ENCODE results near the gene UNC5A.

UNC5A gene

GRCh38 chr5:176813587-176814312 is 3.4 kb downstream of the UNC5A start:
- DNase-seq: no peak
- 80% methylated on average over 16 of the region's 16 CpGs for WGBS (ENCODE audit: insufficient coverage)
- H3K36me3 ChIP-seq (ENCODE audit: control insufficient read depth in 4 of 4, insufficient read depth in 4 of 4, low read length in 3 of 4): no peaks in the 10 kb centered on the region
- POLR2A ChIA-PET: interaction anchor here (0.6 kb wide), 1 partner anchor 185 kb away, joined by 3 read pairs; no protein-coding TSS in a partner anchor
- no peak overlapping the region for H3K27ac ChIP-seq (ENCODE audit: insufficient read depth in 1 of 2, low read depth in 1 of 2, low read length in 2 of 2, poor library complexity in 1 of 2, severe bottlenecking in 2 of 2)
- no peak overlapping the region for H3K4me3 ChIP-seq (ENCODE audit: control insufficient read depth in 1 of 7, extremely low read depth in 1 of 7, insufficient read depth in 4 of 7, low read depth in 2 of 7, low read length in 6 of 7)
- H3K4me1 ChIP-seq (ENCODE audit: control extremely low read depth in 1 of 4, control insufficient read depth in 4 of 4, insufficient read depth in 4 of 4, low read length in 3 of 4): peaks cover 0 to 36% (median 26%) of the 10 kb centered on the region in 4 experiments
- H3K9me3 ChIP-seq (ENCODE audit: control extremely low read depth in 1 of 5, control insufficient read depth in 4 of 5, insufficient read depth in 2 of 5, low read depth in 1 of 5, low read length in 4 of 5): no peaks in the 10 kb centered on the region
- CTCF ChIA-PET: interaction anchor here (0.9 to 1.9 kb wide), 3 partner anchors 9 to 146 kb away, joined by 3 to 5 read pairs (median 4); no protein-coding TSS in a partner anchor
- peaks cover 0 to 97% (median 44%) of the 10 kb centered on the region in 5 experiments for H3K27me3 ChIP-seq (replicated peaks in 2 of 5; ENCODE audit: control insufficient read depth in 4 of 5, insufficient read depth in 5 of 5, low read length in 4 of 5)

- no peak for DNase-seq
- H3K27ac ChIP-seq (ENCODE audit: insufficient read depth in 1 of 2, low read depth in 1 of 2, low read length in 2 of 2, poor library complexity in 1 of 2, severe bottlenecking in 2 of 2): no peak overlapping the region
- H3K9me3 ChIP-seq (ENCODE audit: control extremely low read depth in 1 of 5, control insufficient read depth in 4 of 5, insufficient read depth in 2 of 5, low read depth in 1 of 5, low read length in 4 of 5): no peaks in the 10 kb centered on the region
- 66% methylated on average over 4 of the region's 6 CpGs for WGBS (ENCODE audit: insufficient coverage)
- ChIA-PET CTCF (interaction anchor here (1.9 kb wide), 1 partner anchor 9 kb away, joined by 4 read pairs; no protein-coding TSS in a partner anchor), POLR2A (interaction anchor here (0.6 to 1.1 kb wide), 2 partner anchors 72 to 186 kb away, joined by 3 read pairs; no protein-coding TSS in a partner anchor)
- no peak overlapping the region for H3K4me3 ChIP-seq (ENCODE audit: control insufficient read depth in 1 of 7, extremely low read depth in 1 of 7, insufficient read depth in 4 of 7, low read depth in 2 of 7, low read length in 6 of 7)
- peaks cover 0 to 34% (median 25%) of the 10 kb centered on the region in 4 experiments for H3K4me1 ChIP-seq (ENCODE audit: control extremely low read depth in 1 of 4, control insufficient read depth in 4 of 4, insufficient read depth in 4 of 4, low read length in 3 of 4)
- peaks cover 3 to 97% (median 45%) of the 10 kb centered on the region in 5 experiments for H3K27me3 ChIP-seq (replicated peaks in 2 of 5; ENCODE audit: control insufficient read depth in 4 of 5, insufficient read depth in 5 of 5, low read length in 4 of 5)
- H3K36me3 ChIP-seq (ENCODE audit: control insufficient read depth in 4 of 4, insufficient read depth in 4 of 4, low read length in 3 of 4): no peaks in the 10 kb centered on the region
Measured at GRCh38 chr5:176814313-176814685, 3.9 kb downstream of the UNC5A start.

- CTCF ChIA-PET: interaction anchor here (1.6 to 1.9 kb wide), 2 partner anchors 8 to 144 kb away, joined by 4 to 5 read pairs; no protein-coding TSS in a partner anchor
- 83% methylated on average over 10 of the region's 10 CpGs for WGBS (ENCODE audit: insufficient coverage)
- H3K9me3 ChIP-seq (ENCODE audit: control extremely low read depth in 1 of 5, control insufficient read depth in 4 of 5, insufficient read depth in 2 of 5, low read depth in 1 of 5, low read length in 4 of 5): no peaks in the 10 kb centered on the region
Measured at GRCh38 chr5:176814836-176815438, 4.6 kb downstream of the UNC5A start.

GRCh38 chr5:176816043-176816745 is 5.8 kb downstream of the UNC5A start:
- ChIA-PET POLR2A (no interaction called here), CTCF (interaction anchor here (0.9 to 1.6 kb wide), 3 partner anchors 143 to 156 kb away, joined by 3 to 5 read pairs (median 3); no protein-coding TSS in a partner anchor)
- Histone ChIP-seq H3K4me1 (ENCODE audit: control extremely low read depth in 1 of 4, control insufficient read depth in 4 of 4, insufficient read depth in 4 of 4, low read length in 3 of 4) (peaks cover 0 to 18% (median 8%) of the 10 kb centered on the region in 4 experiments), H3K27ac (ENCODE audit: insufficient read depth in 1 of 2, low read depth in 1 of 2, low read length in 2 of 2, poor library complexity in 1 of 2, severe bottlenecking in 2 of 2) (no peak overlapping the region), H3K9me3 (ENCODE audit: control extremely low read depth in 1 of 5, control insufficient read depth in 4 of 5, insufficient read depth in 2 of 5, low read depth in 1 of 5, low read length in 4 of 5) (no peaks in the 10 kb centered on the region), H3K36me3 (ENCODE audit: control insufficient read depth in 4 of 4, insufficient read depth in 4 of 4, low read length in 3 of 4) (no peaks in the 10 kb centered on the region), H3K27me3 (replicated peaks in 2 of 5; ENCODE audit: control insufficient read depth in 4 of 5, insufficient read depth in 5 of 5, low read length in 4 of 5) (peaks cover 3 to 96% (median 40%) of the 10 kb centered on the region in 5 experiments), H3K4me3 (ENCODE audit: control insufficient read depth in 1 of 7, extremely low read depth in 1 of 7, insufficient read depth in 4 of 7, low read depth in 2 of 7, low read length in 6 of 7) (no peak overlapping the region)
- 83% methylated on average over 5 of the region's 5 CpGs for WGBS (ENCODE audit: insufficient coverage)
- no peak for DNase-seq

More at GRCh38 chr5:176814836-176815438, 4.6 kb downstream of the UNC5A start:
- Histone ChIP-seq H3K27ac (ENCODE audit: insufficient read depth in 1 of 2, low read depth in 1 of 2, low read length in 2 of 2, poor library complexity in 1 of 2, severe bottlenecking in 2 of 2) (no peak overlapping the region), H3K4me1 (ENCODE audit: control extremely low read depth in 1 of 4, control insufficient read depth in 4 of 4, insufficient read depth in 4 of 4, low read length in 3 of 4) (peaks cover 0 to 27% (median 18%) of the 10 kb centered on the region in 4 experiments), H3K4me3 (ENCODE audit: control insufficient read depth in 1 of 7, extremely low read depth in 1 of 7, insufficient read depth in 4 of 7, low read depth in 2 of 7, low read length in 6 of 7) (no peak overlapping the region), H3K36me3 (ENCODE audit: control insufficient read depth in 4 of 4, insufficient read depth in 4 of 4, low read length in 3 of 4) (no peaks in the 10 kb centered on the region), H3K27me3 (replicated peaks in 2 of 5; ENCODE audit: control insufficient read depth in 4 of 5, insufficient read depth in 5 of 5, low read length in 4 of 5) (peaks cover 3 to 96% (median 43%) of the 10 kb centered on the region in 5 experiments)
- POLR2A ChIA-PET: interaction anchor here (1.1 kb wide), 1 partner anchor 71 kb away, joined by 3 read pairs; no protein-coding TSS in a partner anchor
- no peak for DNase-seq

- no peak for DNase-seq
- peaks cover 0 to 17% (median 7%) of the 10 kb centered on the region in 4 experiments for H3K4me1 ChIP-seq (ENCODE audit: control extremely low read depth in 1 of 4, control insufficient read depth in 4 of 4, insufficient read depth in 4 of 4, low read length in 3 of 4)
- no peaks in the 10 kb centered on the region for H3K9me3 ChIP-seq (ENCODE audit: control extremely low read depth in 1 of 5, control insufficient read depth in 4 of 5, insufficient read depth in 2 of 5, low read depth in 1 of 5, low read length in 4 of 5)
- ChIA-PET POLR2A (no interaction called here), CTCF (interaction anchor here (0.9 kb wide), 1 partner anchor 157 kb away, joined by 3 read pairs; no protein-coding TSS in a partner anchor)
- H3K36me3 ChIP-seq (ENCODE audit: control insufficient read depth in 4 of 4, insufficient read depth in 4 of 4, low read length in 3 of 4): no peaks in the 10 kb centered on the region
- H3K4me3 ChIP-seq (ENCODE audit: control insufficient read depth in 1 of 7, extremely low read depth in 1 of 7, insufficient read depth in 4 of 7, low read depth in 2 of 7, low read length in 6 of 7): peak overlapping the region in 1 of 7 experiments; percentile 59
- H3K27me3 ChIP-seq (replicated peaks in 2 of 5; ENCODE audit: control insufficient read depth in 4 of 5, insufficient read depth in 5 of 5, low read length in 4 of 5): peaks cover 3 to 96% (median 41%) of the 10 kb centered on the region in 5 experiments
- H3K27ac ChIP-seq (ENCODE audit: insufficient read depth in 1 of 2, low read depth in 1 of 2, low read length in 2 of 2, poor library complexity in 1 of 2, severe bottlenecking in 2 of 2): no peak overlapping the region
- 32% methylated on average over 4 of the region's 9 CpGs for WGBS (ENCODE audit: insufficient coverage)
Measured at GRCh38 chr5:176816791-176817347, 6.5 kb downstream of the UNC5A start.

GRCh38 chr5:176817369-176817840 is 7.0 kb downstream of the UNC5A start:
- H3K36me3 ChIP-seq (ENCODE audit: control insufficient read depth in 4 of 4, insufficient read depth in 4 of 4, low read length in 3 of 4): no peaks in the 10 kb centered on the region
- H3K27ac ChIP-seq (ENCODE audit: insufficient read depth in 1 of 2, low read depth in 1 of 2, low read length in 2 of 2, poor library complexity in 1 of 2, severe bottlenecking in 2 of 2): no peak overlapping the region
- H3K4me1 ChIP-seq (ENCODE audit: control extremely low read depth in 1 of 4, control insufficient read depth in 4 of 4, insufficient read depth in 4 of 4, low read length in 3 of 4): peaks cover 0 to 17% (median 7%) of the 10 kb centered on the region in 4 experiments
- WGBS (ENCODE audit: insufficient coverage): 1% methylated on average over 27 of the region's 42 CpGs
- peak in 2 of 3 donors; percentile 46 to 57 for DNase-seq
- peaks cover 3 to 96% (median 37%) of the 10 kb centered on the region in 5 experiments for H3K27me3 ChIP-seq (replicated peaks in 2 of 5; ENCODE audit: control insufficient read depth in 4 of 5, insufficient read depth in 5 of 5, low read length in 4 of 5)
- CTCF ChIA-PET: interaction anchor here (1.3 kb wide), 1 partner anchor 18 kb away, joined by 3 read pairs; no protein-coding TSS in a partner anchor
- no peaks in the 10 kb centered on the region for H3K9me3 ChIP-seq (ENCODE audit: control extremely low read depth in 1 of 5, control insufficient read depth in 4 of 5, insufficient read depth in 2 of 5, low read depth in 1 of 5, low read length in 4 of 5)
- POLR2A ChIA-PET: no interaction called here
- peak overlapping the region in 3 of 7 experiments; percentile 50 to 59 (median 56) for H3K4me3 ChIP-seq (ENCODE audit: control insufficient read depth in 1 of 7, extremely low read depth in 1 of 7, insufficient read depth in 4 of 7, low read depth in 2 of 7, low read length in 6 of 7)
